ENCODE results near the gene USP5.

GRCh38 chr12:6853626-6854025 lies 1.7 kb downstream of the USP5 start:
- TF ChIP-seq CTCF (conservative IDR thresholded peaks at IDR 0.05 in 1 of 2, IDR thresholded peaks at IDR 0.05 in 1 of 2; ENCODE audit: extremely low read depth in 1 of 2, insufficient read depth in 1 of 2, low read depth in 1 of 2, low read length in 2 of 2) (no peak), EZH2 (IDR thresholded peaks at IDR 0.05; ENCODE audit: borderline replicate concordance, low read length) (no peak)

All from mammary epithelial cell (primary cell).